Hematopoietic multipotent progenitor cell (in vitro differentiated cells): Measurements from ENCODE around the gene EEF1G. TPM values are rescaled to one million over a fixed set of nuclear protein-coding genes. Genes with fewer than 3 reads are reported as not detected.
"Not testable (repeated sequence)": the region's sequence is repeated elsewhere in the genome, so short reads cannot be mapped to it uniquely, and the experiment has no call there.

Experiments used
- DNase-seq, 3 donors: peaks; one replicate each; pipeline ENCODE4 v3.0.0-alpha.2; 2011 to 2015; ENCODE audit warnings: low read depth in 2 of 3, low spot score in 2 of 3
- total RNA-seq: library from RNA; depleted of rRNA; stranded (reverse); fragments of >200 nt; gene quantifications from one replicate; pipeline ENCODE4 v1.2.3, GENCODE V29; 2012

Gene EEF1G
- total RNA-seq, 1 donor: 3,462 TPM

DNA sequence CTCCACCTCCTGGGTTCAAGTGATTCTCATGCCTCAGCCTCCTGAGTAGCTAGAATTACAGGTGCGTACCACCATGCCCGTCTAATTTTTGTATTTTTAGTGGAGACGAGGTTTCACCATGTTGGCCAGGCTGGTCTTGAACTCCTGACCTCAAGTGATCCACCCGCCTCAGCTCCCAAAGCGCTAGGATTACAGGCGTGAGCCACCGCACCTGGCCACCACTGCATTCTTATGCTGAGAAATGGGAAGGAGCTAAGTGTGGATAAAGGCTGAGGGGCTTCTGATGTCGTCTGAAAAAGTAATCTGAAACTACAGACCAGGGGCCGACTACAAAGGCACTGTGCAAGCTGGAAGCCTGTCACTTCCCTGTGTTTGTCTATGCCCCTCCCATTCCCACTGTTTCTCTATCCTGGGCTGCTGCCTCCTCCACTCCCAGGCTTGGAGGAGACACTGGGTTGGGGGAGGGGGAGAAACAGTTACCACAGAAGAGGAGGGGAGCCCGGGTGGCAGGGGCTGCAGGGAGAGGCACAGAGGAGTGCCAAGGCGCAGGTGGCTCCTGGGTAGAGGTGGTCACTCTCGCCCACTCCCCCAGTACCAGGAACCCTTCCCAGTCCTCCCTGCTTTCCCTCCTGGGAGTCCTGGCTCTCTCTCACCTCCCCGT, 30.9 kb upstream of the EEF1G start:
- DNase-seq: no peak

DNA sequence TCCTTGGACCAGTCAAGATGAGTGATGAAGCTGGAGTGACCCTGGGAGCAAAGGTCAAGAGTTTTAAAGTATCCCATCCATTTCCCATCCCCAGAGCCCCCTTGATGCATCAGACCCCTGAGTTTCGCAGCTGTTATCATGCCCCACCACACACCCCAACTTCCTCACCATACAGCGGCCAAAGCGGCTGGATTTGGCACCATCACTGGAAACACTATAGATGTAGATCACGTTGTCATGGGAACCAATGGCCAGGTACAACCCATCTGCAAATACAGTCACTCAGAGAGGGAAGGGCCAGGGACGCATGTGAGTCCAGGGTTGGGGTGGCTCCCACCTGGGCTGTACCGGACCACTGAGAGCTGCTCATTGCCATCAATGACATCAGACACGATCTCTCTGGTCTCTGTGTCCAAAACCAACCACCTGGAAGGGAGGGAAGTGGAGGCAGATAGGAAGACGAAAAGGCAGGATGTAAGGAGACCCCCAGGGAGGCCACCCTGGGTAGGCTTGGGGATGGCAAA, 30.1 kb upstream of the EEF1G start:
- DNase-seq: peak in 1 of 3 donors; percentile 37

DNA sequence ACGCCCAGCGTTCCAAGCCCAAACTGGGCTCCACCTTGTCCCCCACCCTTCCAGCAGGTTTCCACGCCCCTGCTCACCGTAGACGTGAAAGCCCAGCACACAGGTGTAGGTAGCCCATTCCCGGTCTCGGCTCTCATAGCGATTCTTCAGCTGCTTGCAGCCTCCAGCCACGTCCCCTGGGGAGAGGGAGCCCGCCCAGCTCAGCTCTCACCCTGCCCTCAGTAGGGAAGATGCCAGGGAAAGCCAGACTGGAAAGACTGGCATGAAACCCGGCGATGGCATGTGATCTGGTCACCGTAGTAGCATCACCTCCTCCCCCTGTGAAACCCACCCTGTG, 29.3 kb upstream of the EEF1G start:
- no peak for DNase-seq

DNA sequence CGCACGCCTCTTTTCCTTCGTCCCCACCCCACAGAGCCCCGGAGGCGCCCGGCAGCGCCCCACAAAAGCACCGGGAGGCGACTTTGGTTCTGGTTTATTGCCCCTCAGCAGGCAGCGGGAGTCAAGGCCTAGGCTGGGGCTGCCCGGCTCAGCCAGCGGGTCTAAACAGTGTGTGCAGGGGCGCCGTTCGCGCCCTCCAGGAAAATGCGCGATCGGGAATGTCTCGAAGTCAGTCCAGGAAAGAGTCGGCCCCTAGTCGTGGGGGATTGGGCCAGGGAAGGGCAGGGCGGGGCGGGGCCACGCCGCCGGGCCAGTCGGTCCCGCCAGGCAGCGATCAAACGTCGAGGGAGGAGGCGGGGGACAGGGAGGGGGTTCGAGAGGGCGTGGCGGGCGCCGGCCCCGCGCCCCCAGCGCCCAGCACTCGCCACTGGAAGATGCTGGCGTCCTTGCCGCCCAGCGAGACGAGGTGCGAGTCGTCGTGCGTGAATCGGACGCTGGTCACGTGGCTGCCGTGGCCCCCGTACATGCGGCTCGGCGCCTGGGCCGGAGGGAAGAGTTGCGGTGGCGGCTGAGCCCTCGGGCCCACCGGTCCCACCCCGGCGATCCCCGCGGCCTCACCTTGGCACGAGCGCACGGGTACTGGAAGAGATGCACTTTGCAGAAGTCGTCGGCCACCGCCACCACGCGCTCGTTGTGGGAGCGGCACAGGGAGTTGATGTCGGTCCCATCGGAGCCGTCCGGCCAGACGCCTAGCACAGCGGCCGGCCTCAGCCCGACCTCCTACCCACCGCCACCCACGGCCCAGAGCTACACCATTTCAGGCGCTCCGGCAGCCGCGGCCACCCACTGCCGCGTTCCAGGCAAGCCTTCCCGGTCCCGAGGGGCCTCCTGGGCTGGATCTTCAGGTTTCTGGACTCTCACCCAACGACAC, 28.7 kb upstream of the EEF1G start:
- DNase-seq: no peak

DNA sequence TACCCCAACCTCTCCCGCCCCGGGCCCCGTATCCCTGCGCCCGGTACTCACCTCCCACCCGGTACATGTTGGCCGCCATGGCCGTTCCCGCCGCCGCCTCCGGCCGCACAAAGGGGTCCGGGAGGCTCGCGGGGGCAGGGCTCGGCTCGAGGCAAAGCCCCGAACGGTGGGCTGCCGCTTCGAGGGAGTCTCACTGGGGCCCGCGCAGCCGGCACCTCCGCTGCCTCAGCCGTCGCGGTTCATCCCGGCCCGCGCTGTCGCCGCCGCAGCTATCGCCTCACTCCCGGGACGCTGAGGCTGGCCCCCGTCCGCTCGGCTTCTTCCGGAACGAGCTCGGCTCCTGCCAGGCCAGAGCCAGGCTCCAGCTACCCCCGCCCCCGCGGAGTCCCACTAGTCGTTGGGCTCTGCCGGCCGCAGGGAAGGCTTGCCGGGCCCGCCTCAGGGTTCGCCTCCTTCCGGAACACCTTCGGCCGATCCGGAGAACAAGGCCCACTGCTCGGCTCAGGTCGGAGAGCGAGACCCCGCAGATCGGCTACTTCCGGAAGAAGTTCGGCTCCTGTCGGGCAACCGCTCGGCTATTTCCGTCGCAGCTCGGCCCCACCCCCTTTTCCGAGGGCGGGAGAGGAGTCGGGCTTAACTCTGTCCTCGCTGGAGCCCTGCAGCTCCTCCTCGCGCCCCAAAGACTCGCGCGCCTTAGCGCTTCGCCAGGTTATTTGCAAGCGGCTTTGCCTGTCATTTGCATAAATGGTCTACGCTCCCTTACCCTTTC, 27.9 kb upstream of the EEF1G start, which contains the start of gene MTA2:
MTA2 (minus strand) TSS at position 494 of the 769 bp plus-strand sequence; CDS start at position 79, 415 bp downstream.
- peak; percentile 94 to 99 (median 98) for DNase-seq

DNA sequence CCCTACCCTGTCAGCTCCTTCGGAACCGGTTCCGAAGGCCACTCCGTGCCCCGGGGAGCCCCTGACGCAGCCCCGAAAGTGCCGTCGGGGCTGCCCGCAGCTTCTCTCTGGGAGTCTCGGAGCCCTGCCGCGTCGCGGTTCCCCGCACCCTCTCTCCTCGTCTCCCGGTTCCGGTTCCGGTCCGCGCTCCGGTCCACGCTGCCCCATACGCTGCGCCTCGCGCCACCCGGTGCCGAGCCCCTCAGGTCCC, 27.4 kb upstream of the EEF1G start:
- no peak for DNase-seq

DNA sequence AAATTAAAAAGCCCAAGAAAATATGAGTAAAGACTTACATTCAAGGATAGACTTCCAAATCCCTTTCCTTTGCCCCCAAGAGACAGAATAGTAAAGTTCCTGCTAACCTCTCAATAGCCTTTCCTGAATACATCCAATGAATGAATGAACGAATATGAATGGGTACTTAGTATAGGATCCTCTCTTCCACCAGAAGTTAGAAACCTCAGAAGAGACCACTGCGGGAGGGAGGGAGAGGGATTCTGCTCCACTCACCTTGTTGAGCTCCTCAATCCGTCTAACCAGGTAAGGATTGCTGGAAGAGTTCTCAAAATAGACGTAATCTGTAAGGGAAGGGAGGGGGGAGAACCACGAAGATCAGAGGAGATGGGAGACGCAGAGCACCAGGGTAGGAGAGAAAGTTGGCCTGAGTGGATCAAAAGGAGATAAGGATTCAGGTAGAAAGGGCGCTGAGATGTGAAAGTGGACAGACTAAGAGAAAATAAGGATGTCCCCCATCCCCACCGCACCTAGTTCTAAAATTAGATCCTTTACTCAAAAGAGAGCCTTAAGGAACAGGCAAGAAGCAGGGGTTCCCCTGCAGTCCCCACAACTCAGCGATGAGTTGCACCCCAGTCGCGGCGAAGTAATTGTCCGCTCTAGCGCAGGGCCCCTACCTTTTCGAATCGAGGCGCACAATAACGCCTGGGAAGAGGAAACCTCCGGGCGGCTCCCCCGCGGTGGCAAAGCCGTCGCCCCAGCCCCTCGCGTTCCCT, 26.9 kb upstream of the EEF1G start:
- no peak for DNase-seq

DNA sequence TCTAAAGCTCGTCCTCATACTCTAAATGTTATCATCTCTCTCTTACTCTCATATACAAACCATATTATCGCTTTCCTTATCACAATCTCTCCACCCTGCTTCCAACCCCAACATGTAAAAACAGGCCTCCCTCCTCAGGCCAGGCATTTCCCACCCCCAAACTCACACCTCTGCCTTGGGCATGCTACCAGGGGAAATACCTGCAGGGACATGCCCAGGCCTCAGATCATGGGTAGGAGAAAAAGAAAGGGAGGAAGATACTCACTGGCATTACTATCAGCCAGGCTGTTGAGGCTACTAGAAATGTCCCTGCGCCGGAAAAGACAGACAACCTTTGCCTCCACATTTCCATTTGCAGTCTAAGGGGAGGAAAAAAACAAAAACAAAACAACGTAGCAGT, 26.2 kb upstream of the EEF1G start:
- DNase-seq: no peak

DNA sequence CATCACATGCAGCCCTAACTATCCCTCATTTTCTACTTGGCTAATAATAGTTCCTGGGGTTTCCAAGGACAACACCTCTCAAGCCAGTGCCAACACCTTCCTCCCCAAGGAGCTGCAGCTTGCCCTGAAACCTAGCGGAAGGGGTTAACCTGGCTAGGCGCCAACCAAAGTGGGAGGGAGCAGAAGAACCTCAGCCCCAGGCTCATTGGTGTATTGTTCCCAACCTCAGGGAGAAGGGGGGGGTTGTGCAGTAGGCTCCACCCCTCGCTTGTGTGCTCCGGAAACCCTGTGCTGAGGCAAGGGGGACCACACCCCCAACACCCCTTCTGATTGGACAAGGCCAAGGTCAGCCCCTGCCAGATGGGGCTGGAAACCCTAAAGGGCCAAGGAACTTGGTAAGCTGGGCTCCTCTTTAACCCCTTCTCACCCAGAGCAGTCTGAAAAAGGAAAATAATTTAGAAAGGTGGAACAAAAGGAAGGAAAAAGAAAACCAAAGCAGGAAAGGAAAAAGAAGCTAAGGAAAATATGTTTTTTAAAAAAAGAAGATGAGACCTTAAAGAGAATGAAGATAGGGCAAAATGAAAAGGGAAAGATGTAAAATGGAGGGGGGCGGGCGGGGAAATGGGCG, 25.5 kb upstream of the EEF1G start:
- peak; percentile 82 to 99 (median 99) for DNase-seq

DNA sequence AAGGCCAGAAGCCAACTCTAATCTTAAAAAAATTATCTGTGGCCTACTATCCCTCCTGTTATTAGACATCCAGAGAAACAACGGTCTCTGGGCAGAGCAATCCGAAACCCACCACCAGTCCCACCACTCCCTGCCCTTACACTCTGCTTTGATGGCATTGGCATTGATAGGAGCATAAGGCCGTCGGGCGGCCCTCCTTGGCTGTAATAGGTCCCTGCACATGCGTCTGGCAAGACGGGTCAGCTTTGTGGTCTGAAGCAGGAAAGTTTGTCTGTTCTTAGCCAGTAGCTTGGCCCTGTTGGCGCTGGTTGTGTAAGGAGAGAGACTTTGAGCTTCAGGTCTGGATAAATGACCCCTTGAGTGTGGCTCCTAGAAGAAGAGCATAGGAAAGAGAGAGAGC, 21.4 kb upstream of the EEF1G start:
- DNase-seq: no peak

DNA sequence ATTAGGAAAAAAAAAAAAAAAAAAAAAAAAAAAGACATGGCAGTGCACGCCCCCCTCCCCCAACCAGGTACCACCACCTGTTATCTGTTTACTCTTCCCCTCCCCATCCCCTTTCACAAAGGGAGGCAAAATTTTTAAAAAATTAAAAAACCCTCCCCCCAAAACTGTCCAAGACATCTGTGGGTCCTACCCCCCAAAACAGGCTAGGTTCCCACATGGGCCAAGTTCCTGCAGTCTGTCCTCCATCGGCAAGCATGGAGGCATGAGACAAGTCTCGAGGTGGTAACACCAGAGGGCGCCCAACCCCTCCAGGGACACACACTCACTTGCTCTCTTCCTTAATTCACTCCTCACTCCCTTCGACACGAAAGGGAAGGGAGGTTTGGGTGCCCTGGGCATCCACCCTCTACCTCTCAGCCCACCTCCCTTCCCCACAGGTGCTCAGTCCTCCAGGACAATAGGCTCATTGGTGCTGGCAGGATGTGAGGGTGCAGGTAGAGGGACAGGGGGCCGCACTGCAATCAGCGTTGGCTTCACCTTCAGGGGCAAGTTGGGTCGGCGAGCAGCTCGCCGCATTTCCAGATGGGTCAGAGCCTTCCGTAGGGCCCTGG, 19.8 kb upstream of the EEF1G start:
- DNase-seq: peak in 2 of 3 donors; percentile 84 to 92

DNA sequence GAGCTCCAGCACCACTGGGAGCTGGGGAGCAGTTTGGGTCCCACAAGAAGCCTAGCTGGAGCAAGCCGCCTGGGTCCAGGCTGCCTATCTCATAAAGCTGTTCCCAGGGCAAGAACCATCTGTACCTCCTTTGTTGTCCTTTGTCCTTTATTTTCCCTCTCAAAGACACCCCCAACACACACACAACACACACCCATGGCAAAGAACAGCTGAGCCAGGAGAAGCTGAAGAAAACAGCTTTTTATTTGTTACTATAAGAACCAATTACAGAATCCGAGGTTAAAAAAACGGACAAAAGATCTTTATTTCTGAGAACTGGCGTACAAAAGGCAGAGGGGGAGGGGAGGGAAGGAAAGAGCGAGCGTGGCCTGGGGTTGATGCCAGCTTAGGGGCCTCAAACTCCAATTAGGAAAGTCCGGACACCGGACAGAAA, 19.3 kb upstream of the EEF1G start:
- no peak for DNase-seq

DNA sequence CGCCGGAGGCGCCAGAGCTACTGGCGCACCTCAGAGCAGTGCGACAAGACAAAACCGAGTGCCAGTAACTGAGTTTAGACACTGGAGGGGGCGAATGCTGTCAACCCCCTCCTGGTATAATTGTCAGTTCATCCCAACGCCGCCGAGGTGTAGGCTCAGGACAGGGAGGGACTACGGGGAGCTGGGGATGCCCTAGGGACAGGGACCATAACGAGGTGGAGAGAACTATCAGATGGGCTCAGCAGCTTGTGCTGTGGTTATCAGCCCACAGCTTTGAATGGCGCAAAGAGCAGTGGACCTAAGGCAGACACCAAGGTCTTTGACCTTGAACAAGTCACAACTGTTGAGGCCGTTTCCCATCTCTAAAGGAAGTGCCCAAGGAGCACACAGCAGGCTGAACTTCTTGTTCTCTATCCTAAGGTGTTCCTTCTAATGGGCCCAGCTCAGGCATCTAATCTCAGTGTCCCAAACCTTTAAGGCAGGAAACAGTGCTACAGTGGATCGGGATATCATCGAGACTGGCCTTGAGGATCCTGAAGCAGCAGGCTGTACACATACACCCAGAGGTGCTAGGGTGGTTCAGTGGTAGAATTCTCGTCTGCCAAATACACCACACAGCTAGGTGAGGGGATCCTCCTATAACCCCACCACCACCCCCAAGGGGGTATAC, 18.6 kb upstream of the EEF1G start:
- no peak for DNase-seq

DNA sequence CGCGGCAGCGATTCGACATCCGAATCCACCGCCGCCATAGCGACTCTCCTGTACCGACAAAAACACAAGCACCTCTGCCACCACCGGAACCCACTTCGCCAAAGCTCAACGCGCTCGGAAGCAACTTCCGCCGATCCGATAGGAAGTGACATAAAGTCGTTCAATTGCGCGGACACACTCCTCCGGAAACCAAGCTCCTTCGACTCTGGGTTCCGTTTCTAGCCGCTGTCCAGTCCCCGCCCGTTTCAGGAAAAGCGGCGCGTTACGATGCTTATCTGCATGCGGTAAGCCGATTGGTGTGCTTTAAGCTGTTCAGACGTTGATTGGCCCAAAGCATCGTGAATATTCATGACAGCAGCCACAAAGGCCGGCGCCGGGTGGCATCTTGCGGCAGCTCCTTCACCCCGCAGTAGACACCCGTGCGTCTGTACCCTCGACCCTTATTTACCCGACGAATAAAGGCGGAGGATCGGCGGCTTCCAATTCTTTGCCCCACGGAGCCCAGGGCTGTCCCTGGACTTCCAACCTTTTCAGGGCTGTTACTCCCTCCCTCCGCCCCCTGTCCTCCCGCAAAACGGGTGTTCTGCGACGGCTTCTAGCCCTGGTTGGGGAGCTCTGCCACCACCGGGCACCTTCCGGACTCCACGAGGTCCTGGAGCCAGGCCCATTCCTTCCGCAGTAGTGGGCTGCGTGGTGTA, 17.9 kb upstream of the EEF1G start, which contains the start of gene TUT1:
TUT1 (minus strand) TSS at position 76 of the 698 bp plus-strand sequence; CDS start at position 38, 38 bp downstream.
- DNase-seq: peak; percentile 92 to 100 (median 98)

DNA sequence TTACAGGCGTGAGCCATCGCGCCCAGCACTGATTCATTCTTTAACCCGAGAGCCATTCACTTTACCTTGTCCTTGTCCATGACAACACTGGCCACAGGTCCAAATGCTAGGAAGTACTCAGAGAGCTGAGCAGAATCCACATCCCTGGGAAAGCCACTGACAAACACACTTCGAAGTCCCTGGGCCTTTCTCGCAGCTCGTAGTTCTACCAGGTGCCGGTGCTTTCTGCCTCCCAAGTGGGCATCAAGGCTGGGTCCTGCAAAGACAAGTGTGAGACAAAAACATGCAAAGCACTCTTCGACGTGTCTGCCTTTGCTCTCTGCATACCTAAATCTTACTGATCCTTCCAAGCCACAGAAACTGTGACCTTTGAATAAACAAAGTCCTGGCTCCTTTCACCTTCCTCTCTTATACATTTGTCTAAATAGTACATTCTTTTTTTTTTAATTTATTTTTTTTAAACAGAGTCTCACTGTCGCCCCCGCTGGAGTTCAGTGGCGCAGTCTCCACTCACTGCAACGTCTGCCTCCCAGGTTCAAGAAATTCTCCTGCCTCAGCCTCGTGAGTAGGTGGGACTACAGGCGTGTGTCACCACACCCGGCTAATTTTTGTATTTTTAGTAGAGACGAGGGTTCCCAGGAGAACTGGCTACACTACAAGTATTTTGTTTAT, 15.4 kb upstream of the EEF1G start:
- peak in 1 of 3 donors; percentile 64 for DNase-seq

DNA sequence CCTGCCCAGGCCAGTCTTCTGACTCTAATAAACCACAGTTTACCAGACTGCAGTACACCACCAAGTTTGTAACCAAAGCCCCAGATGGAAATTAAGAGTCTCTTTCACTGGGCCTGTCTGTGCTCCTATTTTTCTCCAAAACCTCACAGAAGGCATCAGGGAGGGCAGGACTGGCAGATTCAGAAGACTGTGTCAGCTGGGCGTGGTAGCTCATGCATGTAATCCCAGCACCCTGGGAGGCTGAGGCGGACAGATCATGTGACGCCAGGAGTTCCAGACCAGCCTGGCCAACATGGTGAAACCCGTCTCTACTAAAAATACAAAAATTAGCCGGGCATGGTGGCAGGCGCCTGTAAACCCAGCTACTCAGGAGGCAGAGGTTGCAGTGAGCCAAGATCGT, 11.7 kb upstream of the EEF1G start:
- DNase-seq: not testable (repeated sequence)

DNA sequence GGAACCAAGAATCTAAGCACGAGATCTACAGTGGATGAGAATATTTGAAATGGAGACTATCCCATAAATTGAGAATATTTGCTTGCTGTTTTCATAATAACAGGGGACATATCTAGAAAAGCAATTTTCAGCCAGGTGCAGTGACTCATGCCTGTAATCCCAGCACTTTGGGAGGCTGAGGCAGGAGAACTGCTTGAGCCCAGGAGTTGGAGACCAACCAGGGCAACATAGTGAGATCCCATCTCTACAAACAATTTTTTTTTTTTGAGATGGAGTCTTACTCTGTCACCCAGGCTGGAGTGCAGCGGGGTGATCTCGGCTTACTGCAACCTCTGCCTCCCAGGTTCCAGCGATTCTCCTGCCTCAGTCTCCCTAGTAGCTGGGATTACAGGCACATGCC, 8.0 kb upstream of the EEF1G start:
- DNase-seq: not testable (repeated sequence)
